ENCODE data around the gene ATXN7L1.

GRCh38 chr7:105728028-105728427 is 148.4 kb downstream of the ATXN7L1 start:
- no peak for TF ChIP-seq POLR2A (IDR thresholded peaks at IDR 0.05)
- no peak for TF ChIP-seq CTCF (IDR thresholded peaks at IDR 0.05)
- TF ChIP-seq POLR2AphosphoS5 (IDR thresholded peaks at IDR 0.05), result no peak
- no peak for TF ChIP-seq EP300 (IDR thresholded peaks at IDR 0.05; ENCODE audit: low read depth)
